Activated T-helper 2 cell treated with anti-CD3 and anti-CD28 coated beads, Interferon-gamma antibody, Interleukin-2, Interleukin-4, amounts not matched to agents 10 μg/mL and 5 μg/mL and 100 μg/mL, durations not matched to agents 14 hours and 24 hours and 36 hours (primary cell): Measurements from ENCODE around the gene PRTFDC1. TPM values are rescaled to one million over a fixed set of nuclear protein-coding genes. Genes with fewer than 3 reads are reported as not detected.

Experiments
- DNase-seq: peaks from one replicate; pipeline ENCODE4 v3.0.0; 2021; ENCODE audit warnings: low spot score
- H3K27ac Mint-ChIP-seq: one replicate; pipeline ENCODE4 v1.8.0; 2021; ENCODE audit warnings: mixed read lengths
- H3K27me3 Mint-ChIP-seq: one replicate; pipeline ENCODE4 v1.8.0; 2021; ENCODE audit warnings: low read depth, mixed read lengths
- H3K36me3 Mint-ChIP-seq: one replicate; pipeline ENCODE4 v1.8.0; 2021; ENCODE audit warnings: low read depth, mixed read lengths
- H3K4me1 Mint-ChIP-seq: one replicate; pipeline ENCODE4 v1.8.0; 2021; ENCODE audit warnings: low read depth, mixed read lengths
- H3K4me3 Mint-ChIP-seq: one replicate; pipeline ENCODE4 v1.8.0; 2021; ENCODE audit warnings: low read depth, mild to moderate bottlenecking, moderate library complexity, mixed read lengths
- H3K9me3 Mint-ChIP-seq: one replicate; pipeline ENCODE4 v1.8.0; 2021; ENCODE audit warnings: mixed read lengths
- intact Hi-C: fragments of 100-400 bp; cut with micrococcal nuclease; formaldehyde crosslinking; loops from one replicate; pipeline ENCODE4 v1.15.1; 2023
- total RNA-seq: library from RNA; stranded (reverse); gene quantifications from 2 replicates; pipeline ENCODE4 v1.2.3, GENCODE V29; 2022

Gene PRTFDC1
- total RNA-seq, 1 donor from 2014 or later = 0.11 TPM

- no peak overlapping the region for H3K4me3 Mint-ChIP-seq
Measured at GRCh38 chr10:24800861-24801260, 151.5 kb downstream of the PRTFDC1 start.

More at GRCh38 chr10:24800861-24801260, 151.5 kb downstream of the PRTFDC1 start:
- intact Hi-C loops = no loop called here
- no peak overlapping the region for H3K27ac Mint-ChIP-seq
- H3K36me3 Mint-ChIP-seq = no peaks in the 10 kb centered on the region
- no peak for DNase-seq
- H3K4me1 Mint-ChIP-seq = no peaks in the 10 kb centered on the region
- H3K9me3 Mint-ChIP-seq = no peaks in the 10 kb centered on the region
- peaks cover 8% of the 10 kb centered on the region for H3K27me3 Mint-ChIP-seq

Other genes with a start within 250 kb of the PRTFDC1 start
- gene ARHGAP21, start 228.7 kb downstream of the PRTFDC1 start, total RNA-seq = 40.0 and 43.2 TPM in 2 replicates
- not detected in 2 replicates for gene ENKUR, start 63.6 kb upstream of the PRTFDC1 start, total RNA-seq
- gene THNSL1, start 64.0 kb upstream of the PRTFDC1 start, total RNA-seq = 3.1 TPM in 2 replicates
- gene GPR158, start 222.4 kb upstream of the PRTFDC1 start, total RNA-seq = 0.34 TPM in 2 replicates